NCI-H2171 (cell line): Measurements from ENCODE around the gene NR2F1-AS1.

Experiments used
- DNase-seq: peaks from one replicate; lab custom pipeline; 2025; lab: John Stamatoyannopoulos, UW

The NR2F1-AS1 gene

DNA sequence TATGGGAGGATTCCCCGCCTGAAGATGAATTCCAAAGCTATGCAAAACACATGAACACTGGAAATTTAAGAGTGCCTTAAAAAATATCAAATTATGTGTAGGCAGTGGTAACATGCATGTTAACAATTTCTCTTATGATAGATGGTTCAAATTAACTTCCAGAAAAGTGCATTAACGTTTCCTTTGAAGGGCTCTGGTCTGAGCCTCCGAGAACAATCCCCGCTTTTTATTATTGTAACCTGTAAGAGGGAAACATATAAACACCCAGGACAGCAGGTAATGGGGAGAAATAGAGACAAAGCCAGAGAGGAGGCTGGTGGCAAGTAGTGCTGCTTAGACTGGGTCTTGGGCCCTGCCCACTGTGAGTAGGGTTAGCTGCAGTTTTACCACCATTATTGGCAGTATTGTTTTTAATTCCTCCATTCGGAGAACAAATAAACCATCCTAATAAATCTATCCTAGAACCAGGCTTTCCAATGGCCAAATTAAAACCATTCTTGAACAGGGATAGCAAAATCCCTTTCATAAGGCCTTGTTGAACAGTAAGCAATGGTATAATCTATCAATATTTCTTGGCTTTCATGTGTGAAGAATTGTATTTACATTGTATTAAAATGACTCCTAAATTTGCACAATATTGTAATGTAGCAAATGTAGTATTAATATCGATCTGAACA is 8.3 kb upstream of the NR2F1-AS1 start:
- no peak for DNase-seq

DNA sequence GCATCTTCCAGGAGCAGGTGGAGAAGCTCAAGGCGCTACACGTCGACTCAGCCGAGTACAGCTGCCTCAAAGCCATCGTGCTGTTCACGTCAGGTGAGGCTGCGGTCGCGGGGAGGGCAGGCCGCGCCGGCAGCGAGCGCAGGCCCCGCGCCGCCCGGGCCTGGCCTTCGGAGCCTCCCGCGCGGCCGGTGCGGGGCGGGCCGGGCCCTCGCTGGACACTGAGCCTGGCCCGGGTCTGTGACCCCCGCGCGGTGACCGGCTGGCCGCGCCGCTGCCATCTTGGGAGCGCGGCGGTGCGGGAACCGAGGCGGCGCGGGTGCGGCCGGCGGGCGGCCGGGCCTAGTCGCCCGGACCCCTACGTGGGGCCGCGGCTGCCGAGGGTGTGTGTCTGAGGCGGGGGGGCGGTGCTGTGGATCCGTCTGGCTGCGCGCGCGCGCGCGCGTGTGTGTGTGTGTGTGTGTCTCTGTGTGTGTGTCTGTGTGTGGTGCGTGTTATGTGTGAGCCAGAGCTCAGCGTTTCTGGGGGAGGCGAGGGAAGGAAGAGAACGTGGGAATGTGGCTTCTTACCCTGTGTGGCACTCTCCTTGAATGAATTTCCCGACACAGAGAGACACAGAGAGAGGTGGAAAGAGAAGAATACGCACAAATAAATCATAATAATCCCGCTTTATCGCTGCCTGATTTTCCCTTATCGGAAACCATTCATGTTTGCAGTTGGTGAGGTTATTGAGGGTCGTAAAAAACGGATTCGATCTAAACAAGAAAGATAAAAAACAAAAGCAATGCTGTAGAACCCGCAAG is 7.5 kb upstream of the NR2F1-AS1 start:
- no peak for DNase-seq

DNA sequence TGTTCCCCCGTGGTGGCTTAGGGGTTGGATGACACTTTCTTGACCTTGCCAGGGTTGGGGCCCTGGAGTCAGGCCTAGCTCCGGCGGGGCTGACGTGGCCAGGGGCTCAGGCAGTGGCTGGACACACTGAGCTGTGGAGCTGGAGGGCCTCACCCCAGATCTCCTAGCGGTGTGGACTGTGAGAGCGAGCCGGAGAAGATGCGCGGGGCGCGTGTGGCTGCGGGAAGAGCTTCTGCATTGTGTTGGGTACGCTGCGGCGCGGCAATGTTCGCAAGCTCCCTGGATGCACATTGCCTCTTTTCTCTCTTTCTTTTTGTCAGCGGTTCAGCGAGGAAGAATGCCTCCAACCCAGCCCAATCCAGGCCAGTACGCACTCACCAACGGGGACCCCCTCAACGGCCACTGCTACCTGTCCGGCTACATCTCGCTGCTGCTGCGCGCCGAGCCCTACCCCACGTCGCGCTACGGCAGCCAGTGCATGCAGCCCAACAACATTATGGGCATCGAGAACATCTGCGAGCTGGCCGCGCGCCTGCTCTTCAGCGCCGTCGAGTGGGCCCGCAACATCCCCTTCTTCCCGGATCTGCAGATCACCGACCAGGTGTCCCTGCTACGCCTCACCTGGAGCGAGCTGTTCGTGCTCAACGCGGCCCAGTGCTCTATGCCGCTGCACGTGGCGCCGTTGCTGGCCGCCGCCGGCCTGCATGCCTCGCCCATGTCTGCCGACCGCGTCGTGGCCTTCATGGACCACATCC is 6.8 kb upstream of the NR2F1-AS1 start:
- DNase-seq, result no peak

DNA sequence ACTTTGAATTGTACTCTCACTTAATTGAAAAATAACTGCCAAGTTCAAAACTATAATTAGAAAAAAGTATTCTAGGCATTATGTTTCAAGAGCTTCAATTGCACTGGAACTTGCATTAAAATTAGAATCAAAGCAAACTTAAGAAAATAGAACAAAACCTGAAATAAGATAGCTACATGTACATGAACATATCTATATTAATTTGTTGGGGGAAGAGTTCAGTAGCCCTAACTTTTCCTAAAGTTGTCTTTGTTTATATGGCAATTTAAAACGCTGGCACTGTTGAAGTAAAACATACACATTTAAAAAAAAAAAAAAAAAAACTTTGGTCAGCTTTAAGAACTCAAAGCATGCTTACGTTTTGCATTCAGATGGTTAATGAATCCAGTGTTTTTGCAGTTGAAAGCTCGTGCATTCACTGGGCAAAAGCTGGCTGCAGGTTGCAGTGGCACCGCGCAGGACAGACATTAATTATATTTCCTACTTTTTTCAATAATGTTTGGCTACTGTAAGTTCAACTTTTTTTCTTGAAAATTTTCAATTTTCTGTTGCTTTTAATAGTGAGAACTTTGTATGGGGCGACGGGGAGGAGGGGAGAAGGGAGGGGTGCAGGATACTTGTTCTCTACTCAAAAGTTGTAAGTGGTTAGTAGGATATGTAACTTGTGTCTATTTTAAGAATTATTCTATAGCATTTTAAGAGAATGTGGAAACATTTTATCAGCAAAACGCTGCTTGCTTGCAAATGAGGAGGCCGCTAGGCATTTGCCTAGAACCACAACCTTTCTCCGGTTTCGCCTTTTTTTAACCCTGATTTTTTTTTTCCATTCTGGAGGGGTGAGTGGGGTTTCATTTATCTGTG is 5.9 kb upstream of the NR2F1-AS1 start:
- no peak for DNase-seq

DNA sequence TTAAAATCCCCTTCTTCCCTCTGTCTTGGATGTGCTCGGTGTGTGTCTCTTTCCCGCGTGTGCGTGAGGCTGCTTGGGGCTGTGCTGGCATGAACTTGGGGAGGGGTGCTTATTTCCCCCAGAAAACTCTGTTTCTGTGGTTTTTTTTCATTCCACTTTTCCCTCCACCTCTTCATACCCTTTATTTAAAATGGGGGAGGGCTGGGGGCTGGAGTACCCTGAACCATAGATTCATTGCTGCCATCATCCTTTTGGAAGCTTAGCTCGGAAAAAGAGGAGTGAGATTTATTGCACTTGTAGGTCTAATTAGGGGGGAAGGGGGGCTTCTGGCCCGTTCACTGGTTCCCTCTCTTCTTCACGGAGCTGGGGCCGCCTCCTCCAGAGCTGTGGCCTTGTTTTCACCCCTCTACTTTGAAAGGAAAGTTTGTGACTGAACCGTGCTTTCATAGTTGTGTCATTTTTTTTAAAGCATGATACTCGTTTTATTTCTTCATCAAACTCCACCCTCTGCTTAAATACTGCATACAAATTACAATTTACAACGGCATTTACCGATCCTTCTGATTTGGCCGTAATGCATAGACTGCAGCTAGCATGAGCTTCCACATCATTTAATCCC is 4.9 kb upstream of the NR2F1-AS1 start:
- DNase-seq, result no peak

DNA sequence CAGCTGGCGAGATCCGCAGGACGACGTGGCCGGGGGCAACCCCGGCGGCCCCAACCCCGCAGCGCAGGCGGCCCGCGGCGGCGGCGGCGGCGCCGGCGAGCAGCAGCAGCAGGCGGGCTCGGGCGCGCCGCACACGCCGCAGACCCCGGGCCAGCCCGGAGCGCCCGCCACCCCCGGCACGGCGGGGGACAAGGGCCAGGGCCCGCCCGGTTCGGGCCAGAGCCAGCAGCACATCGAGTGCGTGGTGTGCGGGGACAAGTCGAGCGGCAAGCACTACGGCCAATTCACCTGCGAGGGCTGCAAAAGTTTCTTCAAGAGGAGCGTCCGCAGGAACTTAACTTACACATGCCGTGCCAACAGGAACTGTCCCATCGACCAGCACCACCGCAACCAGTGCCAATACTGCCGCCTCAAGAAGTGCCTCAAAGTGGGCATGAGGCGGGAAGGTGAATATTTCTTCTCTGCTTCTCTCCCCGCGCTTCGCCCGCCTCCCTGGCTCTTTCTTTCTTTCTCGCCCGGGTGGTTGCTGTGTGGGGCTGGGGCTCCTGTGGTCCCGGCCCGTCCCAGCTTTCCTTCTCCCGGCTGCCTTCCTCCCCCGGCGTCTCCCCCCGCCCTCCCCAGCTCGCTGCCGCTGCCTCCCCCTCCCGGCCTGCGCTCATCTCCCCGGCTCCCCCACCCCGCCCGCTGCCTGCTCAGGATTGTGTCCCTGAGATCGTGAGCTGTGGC is 4.2 kb upstream of the NR2F1-AS1 start:
- DNase-seq, result no peak

DNA sequence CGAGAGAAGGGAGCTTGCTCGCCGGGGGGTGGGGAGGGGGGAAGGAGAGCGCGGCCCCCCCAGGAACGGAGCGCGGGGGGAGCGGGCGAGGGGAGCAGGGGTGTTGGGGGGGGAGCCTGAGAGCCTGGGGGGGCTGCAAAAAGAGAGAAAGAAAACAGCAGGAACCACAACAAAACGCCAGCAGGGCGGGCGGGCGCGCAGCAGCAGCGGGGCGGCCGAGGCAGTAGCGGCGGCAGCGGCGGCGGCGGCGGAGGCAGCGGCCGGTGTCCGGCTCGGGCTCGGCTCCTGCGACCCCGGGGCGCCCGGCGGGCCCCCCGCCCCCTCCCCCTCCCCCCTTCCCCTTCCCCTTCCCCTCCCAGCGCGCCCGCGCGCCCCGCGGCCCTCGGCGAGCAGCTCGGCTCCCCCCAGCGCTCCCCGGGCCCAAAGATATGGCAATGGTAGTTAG is 3.6 kb upstream of the NR2F1-AS1 start:
- no peak for DNase-seq

DNA sequence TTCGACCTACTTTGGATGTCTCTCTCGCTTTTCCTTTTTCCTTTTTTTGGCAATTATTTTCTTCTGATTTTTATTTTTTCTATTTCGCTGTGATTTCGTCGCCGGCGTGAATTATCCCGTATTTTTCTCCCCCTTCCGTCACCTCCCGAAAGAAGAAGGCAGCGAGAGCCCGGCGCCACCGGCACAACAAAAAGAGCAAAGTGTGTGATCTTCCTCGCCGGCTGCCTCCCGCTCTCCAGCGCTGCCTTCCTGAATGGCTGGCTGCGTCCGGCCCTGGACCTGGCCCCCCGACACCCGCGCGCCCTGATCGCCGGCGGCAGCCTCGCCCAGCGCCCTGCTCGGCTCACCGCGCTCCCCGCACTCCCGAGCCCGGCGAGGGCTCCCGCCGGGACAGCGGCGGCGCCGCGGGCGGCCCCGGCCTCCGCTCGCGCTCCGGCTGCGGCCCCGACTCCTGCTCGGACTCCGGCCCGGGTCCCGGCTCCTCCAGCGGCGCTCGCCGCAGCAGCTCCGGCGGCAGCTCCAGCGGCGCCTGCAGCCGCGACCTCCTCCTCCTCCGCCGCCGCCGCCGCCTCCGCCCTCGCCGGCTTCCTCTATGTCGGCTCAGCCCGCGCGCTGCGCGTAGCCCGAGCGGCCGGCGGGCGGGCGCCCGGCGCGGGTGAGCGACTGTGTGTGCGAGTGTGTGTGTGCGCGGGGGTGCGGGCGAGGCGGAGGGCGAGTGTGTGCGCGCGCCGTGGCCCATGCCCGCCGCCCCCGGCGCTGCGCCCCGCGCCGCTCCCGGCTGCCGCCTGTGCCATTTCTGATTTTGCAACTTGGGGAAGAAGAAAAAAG is 3.0 kb upstream of the NR2F1-AS1 start:
- no peak for DNase-seq

DNA sequence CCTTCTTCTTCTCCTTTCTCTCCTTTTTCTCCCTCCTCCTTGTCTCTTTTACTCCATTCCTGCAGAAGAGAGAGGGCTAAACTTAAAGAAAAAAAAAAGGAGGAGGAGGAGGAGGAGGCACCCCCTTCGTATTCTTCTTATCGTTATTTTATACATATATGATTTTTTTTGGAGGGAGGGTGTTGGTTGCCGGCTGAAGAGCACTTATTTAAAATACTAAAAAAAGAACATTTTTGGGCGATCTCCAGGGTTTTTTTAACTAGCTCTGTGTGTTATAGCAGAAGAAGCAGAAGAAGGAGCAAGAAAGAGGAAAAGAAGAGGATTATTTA is 2.4 kb upstream of the NR2F1-AS1 start:
- DNase-seq, result no peak

DNA sequence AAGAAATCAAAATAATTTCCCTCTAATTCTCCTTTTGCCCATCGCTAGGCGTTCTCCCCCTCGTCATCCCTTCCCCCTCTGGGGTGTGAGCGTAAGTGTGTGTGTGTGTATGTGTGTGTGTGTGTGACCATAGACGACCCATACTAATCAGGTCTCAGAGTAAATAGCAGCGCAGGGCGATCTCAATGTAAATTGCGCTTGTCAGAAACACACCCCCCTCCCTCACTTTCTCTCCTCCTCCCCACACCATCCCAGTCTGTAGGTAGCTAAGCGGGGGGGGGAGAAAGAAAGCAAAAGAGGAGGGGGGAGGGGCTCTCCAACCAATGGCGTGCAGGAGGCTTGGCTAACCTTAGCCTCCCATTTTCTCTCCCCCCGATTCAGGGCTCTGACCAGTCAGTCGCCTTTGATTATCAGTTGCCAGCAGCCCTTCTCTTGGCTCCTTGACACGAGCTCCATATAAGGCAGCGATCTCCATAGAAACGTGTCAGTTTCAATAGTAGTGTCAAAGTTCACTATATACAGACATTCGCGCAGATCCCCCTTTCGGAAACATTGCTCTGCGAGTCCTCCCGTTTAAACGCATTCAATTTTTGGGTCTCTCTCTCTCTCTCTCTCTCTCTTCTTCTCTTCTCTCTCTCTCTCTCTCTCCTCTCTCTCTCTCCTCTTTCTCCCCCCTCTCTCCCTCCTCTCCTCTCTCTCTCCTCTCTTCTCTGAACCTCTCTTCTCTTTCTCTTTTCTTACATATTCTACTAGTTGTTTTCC is 1.8 kb upstream of the NR2F1-AS1 start, which contains the start of gene NR2F1:
Gene NR2F1 (plus strand): TSS at position 546 of the 762 bp plus-strand sequence. CDS start 1,802 bp downstream, outside the sequence.
- peak; percentile 51 for DNase-seq

DNA sequence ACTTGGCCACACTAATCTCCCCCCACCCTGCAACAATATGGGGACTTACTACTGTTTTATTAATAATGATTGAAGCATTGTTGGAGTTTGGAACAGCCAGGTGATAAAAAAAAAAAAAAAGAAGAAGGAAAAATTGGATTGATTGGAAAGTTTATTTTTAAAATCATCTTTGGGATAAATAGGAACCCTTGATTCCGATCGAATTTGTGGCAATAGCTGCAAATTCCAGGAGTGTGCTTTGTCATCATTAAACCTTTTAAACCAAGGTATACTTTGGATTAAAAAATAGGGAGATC is 1.1 kb upstream of the NR2F1-AS1 start:
- no peak for DNase-seq

DNA sequence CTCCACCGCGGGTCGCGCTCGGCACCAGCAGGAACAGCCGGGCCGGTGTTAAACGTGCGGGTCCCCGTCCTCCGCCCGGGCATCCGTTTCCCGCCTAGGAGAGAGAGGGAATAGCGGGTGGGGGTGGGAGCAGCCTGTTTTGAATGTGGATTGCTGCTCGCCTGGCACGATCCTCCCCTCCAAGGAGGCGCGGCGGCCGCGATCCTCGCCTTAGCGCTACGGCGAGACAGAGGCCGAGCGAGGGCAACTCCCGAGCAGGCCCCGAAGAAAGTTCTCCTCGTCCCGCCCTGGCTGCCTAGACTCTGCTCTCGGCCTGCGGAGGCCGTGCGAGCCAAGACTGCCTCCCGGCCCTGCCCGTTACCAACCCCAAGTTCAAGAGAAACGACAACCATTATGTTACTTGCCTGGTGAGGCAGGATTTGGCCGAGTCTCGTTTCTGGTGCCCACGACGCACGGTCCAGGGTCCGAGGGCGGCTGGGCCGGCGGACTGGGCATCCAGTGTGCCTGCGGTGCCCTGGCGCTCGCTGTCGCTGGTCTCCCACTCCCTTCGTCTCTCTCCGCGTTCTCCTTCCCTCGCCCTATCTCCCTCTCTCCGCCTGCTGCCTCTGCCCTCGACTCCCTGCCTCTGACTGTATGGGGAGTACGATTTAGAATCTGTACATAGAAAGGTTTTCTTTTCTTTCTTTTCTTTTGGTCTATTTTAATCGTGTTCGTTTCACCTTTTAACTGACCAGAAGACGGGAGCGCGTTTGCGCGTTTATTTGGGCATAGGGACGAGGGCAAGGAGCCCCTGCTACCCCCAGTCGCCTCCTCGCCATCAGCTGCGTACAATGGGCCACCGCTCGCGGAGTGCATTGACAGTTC is 724 bp downstream of the NR2F1-AS1 start:
- DNase-seq, result no peak

DNA sequence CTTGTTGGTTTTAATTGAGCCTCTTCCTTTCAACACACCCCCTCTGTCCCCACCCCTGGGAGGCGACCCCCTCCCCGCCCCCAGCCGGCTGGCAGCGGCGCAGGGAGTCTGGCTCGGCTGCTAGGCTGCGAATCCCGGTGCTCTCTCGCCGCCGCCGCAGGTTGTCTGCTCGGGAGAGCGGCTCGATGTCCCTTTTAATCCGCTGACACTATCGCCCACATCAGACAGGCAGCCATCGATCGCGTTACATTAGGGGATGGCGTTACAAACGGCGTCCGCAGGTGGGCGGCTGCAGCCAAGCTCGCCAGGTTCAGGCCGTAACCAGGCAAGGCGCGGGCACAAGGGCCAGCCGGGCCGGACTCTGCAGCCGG is 1.3 kb downstream of the NR2F1-AS1 start:
- no peak for DNase-seq

DNA sequence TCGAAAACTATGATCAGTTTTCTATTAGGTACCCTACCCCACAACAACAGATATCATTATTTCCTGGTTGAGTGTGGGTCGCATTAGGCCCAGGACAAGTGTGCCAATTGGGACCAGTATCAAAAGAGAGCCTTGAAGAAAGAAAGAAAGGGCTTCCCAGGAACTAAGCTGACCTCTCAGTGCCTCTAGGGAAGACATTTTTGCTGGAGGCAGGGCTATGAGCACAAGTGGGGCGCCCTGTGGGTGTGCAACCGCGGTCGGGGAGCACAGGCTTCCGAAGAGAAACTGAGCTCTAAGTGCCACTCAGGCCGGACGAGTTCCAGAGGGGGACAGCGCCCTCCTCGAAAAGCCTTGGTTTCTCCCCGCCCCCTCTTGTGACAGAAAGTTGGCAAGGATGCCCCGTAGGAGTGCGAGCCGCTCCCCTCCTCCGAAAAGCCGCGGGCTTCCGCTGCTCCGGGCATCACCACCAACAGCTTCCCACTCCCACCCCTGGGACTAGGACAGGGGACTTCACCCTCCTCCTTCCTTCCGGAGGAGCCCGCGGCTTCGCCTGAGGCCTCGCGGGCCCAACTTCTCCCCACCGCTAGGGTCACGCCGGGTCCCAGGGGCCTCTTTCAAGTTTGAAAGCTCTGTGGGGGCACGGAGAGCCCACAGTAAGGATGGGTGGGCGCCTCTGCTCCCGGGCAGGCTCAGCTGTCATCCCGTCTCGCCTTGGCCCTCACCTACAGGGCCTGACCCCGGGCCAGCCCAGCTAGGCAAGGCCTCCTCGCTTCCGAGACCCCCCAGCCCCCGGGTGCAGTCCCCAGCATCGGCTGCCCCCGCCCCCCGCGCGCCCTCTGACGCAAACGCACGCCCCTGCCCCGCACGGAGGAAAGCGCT is 2.0 kb downstream of the NR2F1-AS1 start:
- no peak for DNase-seq

DNA sequence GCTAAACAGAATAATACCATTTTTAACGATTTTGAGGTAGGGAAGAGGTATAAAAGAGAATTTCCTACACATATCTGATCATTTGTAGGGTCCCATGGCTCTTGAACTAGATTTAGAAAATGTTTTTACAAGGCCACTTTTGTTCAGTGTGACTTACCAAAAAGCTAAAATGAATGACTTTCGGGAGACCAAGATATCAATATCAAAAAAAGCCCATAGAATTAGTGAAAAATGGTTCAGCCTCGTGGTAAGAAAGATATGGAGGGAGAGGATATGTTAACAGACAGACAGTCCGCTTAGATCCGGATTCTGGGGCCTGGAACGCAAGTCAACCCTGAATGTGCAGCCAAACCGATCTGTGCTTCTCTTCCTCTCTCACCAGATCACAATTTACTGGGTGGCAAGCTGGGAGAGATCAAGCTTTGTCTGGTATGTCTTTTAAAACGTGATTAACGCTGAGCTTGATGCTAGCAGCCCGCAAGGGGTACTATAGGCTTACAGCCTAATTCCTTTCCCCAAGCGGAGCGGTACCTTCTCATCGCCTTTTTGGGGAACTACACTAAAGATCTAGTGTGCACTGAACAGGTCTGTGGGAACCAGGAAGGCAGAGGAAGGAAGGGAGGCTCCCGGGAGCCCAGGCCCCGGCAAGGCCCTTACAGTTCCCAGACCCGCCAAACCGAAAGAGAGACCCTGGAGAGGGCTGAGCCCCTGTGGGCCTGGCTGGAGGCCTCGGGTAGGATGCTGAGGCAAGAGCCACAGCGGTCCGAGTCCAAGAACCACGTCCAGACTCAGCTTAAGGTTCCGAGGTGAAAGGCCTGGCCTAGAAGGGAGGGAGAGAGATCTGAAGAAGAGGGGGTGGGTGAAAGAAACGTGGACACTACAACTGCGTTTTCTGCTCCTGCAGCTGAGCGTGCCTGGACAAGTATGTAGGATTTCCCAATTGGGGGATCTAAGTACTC is 2.9 kb downstream of the NR2F1-AS1 start:
- DNase-seq, result no peak
